VCaP (cell line): ENCODE measurements around the gene ATG13.
A peak's percentile ranks its signal among the peaks of the same experiment; 100 is the strongest.

ENCODE experiments used
- H3K27ac ChIP-seq: fragments of 450-650 bp; 2 replicates; pipeline ENCODE4 v1.5.1; 2017
- TF ChIP-seq, protein P1 (sequence below): fragments of 450-650 bp; conservative IDR thresholded peaks from 2 replicates; pipeline ENCODE4 v1.5.1; 2017; ENCODE audit warnings: mild to moderate bottlenecking, moderate library complexity

ATG13 gene

DNA sequence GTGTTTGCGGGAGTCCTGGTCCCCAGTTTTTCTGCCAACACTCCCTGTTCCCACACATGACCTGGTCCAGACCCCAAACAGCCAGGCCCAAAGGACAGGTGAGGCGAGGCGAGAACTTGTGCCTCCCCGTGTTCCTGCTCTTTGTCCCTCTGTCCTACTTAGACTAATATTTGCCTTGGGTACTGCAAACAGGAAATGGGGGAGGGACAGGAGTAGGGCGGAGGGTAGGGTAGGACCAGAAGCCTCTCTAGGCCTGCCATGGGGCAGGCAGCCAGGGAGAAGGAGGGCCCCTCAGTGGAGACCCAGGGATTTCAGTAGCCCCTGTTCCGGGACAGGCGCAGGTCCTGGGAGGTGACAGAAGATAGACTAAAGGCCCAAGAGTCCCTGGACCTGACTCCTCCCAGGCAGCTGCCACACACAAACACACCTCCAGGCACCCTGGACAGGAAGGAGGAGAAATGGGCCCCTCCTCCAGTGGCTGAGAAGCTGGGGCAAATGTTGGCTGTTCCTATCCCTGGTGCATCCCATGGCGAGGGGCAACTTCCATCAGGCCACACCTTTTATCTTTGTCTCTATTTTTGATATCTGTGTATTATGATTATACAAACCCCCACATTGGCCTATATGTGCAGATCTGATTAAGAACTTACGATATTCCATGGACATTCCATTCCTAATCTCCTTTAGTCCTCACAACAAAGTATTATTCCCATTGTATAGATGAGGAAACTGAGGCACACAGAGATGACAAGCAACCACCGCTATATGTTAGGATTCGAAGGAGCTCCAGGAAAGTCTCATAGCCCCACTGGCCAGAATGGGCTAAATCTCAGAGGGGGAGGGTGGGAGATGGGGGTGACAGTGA lies 101.0 kb downstream of the ATG13 start:
- TF ChIP-seq, protein P1, sequence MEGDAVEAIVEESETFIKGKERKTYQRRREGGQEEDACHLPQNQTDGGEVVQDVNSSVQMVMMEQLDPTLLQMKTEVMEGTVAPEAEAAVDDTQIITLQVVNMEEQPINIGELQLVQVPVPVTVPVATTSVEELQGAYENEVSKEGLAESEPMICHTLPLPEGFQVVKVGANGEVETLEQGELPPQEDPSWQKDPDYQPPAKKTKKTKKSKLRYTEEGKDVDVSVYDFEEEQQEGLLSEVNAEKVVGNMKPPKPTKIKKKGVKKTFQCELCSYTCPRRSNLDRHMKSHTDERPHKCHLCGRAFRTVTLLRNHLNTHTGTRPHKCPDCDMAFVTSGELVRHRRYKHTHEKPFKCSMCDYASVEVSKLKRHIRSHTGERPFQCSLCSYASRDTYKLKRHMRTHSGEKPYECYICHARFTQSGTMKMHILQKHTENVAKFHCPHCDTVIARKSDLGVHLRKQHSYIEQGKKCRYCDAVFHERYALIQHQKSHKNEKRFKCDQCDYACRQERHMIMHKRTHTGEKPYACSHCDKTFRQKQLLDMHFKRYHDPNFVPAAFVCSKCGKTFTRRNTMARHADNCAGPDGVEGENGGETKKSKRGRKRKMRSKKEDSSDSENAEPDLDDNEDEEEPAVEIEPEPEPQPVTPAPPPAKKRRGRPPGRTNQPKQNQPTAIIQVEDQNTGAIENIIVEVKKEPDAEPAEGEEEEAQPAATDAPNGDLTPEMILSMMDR: no peak
- H3K27ac ChIP-seq: peak overlapping the region; percentile 53

DNA sequence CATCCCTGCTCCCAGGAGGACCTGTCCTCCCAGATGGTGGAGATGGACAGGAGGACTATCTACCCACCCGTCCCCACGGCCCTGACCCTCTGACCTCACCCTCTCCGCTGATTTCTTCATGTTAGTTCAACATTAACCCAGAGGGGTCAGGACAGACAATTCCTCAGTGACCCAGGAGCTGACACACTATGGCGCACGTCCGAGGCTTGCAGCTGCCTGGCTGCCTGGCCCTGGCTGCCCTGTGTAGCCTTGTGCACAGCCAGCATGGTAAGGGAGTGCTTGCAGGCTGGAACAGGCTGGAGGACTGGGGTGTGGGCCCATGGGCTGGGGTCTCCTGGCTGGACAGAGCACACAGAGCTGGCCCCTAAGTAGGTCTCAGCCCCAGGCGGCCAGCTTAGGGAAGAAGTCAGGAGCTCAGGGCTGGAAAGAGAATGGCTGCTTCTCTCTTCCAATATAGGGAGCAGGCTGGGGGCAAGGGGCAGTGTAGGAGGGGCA lies 101.7 kb downstream of the ATG13 start, which contains the start of gene F2:
Gene F2 (plus strand): TSS at position 166 of the 495 bp plus-strand sequence. CDS start 23 bp downstream, at position 189.
- TF ChIP-seq, protein P1: no peak
- H3K27ac ChIP-seq: peak within 1 kb of the TSS; percentile 53

DNA sequence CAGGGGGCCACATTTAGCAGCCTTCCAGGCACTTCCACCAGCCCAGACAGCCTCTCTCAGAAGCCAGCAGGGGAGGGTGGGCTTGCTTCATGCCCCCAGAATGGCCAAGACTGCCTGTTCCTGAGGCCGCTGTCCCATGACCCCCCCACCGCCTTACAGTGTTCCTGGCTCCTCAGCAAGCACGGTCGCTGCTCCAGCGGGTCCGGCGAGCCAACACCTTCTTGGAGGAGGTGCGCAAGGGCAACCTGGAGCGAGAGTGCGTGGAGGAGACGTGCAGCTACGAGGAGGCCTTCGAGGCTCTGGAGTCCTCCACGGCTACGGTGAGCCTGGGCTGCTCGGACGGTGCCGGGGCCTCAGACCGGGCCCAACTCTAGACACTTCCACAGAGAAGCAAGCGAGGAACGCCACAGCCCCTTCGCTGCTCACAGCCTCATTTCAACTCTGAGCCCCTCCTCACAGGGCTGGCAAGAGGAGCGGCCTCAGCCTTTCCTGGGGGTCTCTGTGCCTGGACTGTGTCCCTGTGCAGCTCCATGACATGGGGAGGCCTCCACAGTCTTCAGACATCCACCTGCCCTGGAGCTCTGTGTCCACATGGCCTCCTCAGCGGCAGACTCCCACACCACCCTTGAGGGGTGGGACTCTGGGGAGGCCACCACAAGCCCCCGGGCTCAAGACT lies 102.3 kb downstream of the ATG13 start:
- TF ChIP-seq, protein P1: no peak
- H3K27ac ChIP-seq: no peak overlapping the region; the same call in 1 of the 2 replicates

DNA sequence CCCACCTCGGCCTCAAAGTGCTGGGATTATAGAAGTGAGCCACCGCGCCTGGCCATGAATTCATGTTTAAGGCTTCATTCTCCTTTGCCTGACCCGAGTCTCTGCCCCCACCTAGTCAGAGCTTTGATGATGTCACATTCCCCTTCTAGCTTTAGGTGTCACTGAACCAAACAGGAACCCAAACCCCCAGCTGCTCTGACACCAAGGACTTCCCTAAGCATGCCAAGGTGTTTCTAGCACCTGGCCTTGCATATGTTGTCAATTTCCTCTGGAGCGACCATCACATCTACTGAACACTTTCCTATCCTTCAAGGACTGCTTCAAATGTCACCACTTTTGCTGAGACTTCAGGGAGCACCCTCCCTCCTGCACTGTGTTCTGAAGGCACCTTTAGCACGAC lies 103.9 kb downstream of the ATG13 start:
- H3K27ac ChIP-seq: no peak overlapping the region
- TF ChIP-seq, protein P1: no peak

DNA sequence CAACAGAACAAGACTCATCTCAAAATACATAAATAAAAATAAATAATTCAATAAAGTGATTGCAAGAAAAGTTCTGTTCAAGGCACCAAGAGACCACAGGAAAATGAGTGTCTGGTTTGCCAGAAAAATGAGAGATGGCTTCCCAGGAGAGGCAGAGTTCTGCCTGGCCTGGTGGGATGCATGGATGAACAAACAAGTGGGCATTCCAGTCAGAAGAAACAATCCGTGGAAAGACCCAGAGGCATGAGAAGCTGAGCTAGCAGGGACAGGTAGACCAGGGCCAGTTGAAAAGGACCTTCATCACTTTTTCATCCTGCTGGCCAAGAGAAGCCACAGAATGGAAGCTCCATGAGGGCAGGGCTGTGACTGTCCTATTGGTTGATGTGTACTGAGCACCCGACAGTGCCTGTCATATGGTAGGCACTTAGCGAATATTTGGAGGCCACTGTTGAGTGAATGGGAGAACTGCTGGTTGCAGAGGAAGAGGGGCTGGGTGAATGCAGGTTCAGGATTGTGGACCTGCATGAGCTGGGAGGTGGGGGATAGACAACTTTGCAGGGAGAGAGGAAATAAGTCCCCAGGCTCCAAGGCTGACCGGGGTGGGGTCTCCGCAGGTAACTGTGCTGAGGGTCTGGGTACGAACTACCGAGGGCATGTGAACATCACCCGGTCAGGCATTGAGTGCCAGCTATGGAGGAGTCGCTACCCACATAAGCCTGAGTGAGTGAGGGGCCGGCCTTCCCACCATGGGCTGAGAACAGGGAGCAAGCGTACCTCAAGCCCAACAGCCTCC lies 105.4 kb downstream of the ATG13 start:
- H3K27ac ChIP-seq: no peak overlapping the region
- TF ChIP-seq, protein P1: no peak

DNA sequence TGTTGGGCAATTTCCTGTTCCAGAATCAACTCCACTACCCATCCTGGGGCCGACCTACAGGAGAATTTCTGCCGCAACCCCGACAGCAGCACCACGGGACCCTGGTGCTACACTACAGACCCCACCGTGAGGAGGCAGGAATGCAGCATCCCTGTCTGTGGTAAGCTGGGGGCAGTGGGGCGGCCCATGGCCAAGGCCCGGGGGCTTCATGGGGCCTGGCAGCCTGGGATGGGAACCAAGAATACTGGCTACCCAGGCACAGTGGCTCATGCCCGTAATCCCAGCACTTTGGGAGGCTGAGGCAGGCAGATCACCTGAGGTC lies 106.0 kb downstream of the ATG13 start:
- no peak overlapping the region for H3K27ac ChIP-seq
- TF ChIP-seq, protein P1: no peak

DNA sequence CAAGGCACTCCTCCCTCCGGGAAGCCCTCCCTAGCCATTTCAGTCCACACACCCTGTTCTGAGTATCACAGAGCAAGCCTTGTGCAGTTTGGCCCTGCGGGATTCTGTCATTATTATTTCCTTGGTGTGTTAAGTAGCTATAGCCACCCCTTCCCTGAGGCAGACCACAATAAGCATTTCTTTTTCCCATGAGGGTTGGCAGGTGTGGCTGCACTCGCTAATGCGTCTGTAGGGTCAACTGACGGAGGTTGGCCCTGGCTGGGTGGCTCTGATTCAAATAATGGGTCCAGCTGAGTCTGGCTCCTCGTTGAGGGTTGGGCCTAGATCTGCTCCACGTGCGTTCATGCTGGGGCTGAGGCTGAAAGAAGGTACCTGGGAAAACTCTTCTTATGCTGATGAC lies 106.7 kb downstream of the ATG13 start:
- H3K27ac ChIP-seq: no peak overlapping the region
- TF ChIP-seq, protein P1: no peak
